Spinal cord (tissue), 10 donors: ENCODE measurements around the gene SANBR. TPM values are rescaled to one million over a fixed set of nuclear protein-coding genes. Genes with fewer than 3 reads are reported as not detected.
"Not testable (repeated sequence)": the region's sequence is repeated elsewhere in the genome, so short reads cannot be mapped to it uniquely, and the experiment has no call there.

Experiments used
- DNase-seq, 6 donors: peaks; one replicate each; pipeline versions ENCODE4 v3.0.0 to v3.0.0-alpha.2; 2013 to 2015; ENCODE audit warnings: low spot score in 6 of 6, low read depth in 4 of 6
- H3K27ac ChIP-seq: one replicate; pipeline ENCODE4 v1.5.1; 2013; ENCODE audit warnings: low read depth, low read length, control low read depth
- H3K27me3 ChIP-seq: one replicate; pipeline ENCODE4 v1.6.1; 2013; ENCODE audit warnings: low read length; ENCODE audit not compliant: control insufficient read depth, insufficient read depth
- H3K36me3 ChIP-seq: one replicate; pipeline ENCODE4 v1.6.1; 2013; ENCODE audit warnings: low read length; ENCODE audit not compliant: control insufficient read depth, insufficient read depth
- H3K4me1 ChIP-seq: one replicate; pipeline ENCODE4 v1.6.1; 2013; ENCODE audit warnings: low read length; ENCODE audit not compliant: control insufficient read depth, insufficient read depth
- H3K4me3 ChIP-seq: one replicate; pipeline ENCODE4 v1.5.1; 2013; ENCODE audit warnings: low read depth, low read length, control low read depth
- H3K9me3 ChIP-seq: one replicate; pipeline ENCODE4 v1.6.1; 2013; ENCODE audit warnings: low read length; ENCODE audit not compliant: control insufficient read depth, insufficient read depth
- WGBS: methylation state at CpG from one replicate; pipeline ENCODE4 v1.1.5; 2013; ENCODE audit warnings: missing lambda C conversion rate; ENCODE audit not compliant: insufficient coverage; 5-methylcytosine and 5-hydroxymethylcytosine counted together
- polyA plus RNA-seq, 2 donors: library from polyadenylated mRNA; unstranded; fragments of 120-200 nt; gene quantifications; one replicate each; pipeline ENCODE4 v1.2.1, GENCODE V29; 2013; ENCODE audit not compliant: insufficient read length in 2 of 2
- total RNA-seq, 2 donors: library from RNA; depleted of rRNA in 1 of 2; stranded (reverse); fragments of 120-200 nt in 1 of 2; fragments of >200 nt in 1 of 2; gene quantifications; one replicate each; pipeline versions ENCODE4 v1.2.3 to v1.2.4, GENCODE V29; 2013 to 2014
- donor health status: healthy.

The SANBR gene
- total and polyA plus RNA-seq, 4 donors: 28.9 to 55.7 (median 43.0) TPM

- Histone ChIP-seq H3K27me3 (no peaks in the 10 kb centered on the region), H3K36me3 (peaks cover 18% of the 10 kb centered on the region), H3K9me3 (no peaks in the 10 kb centered on the region), H3K4me1 (no peaks in the 10 kb centered on the region), H3K4me3 (no peak overlapping the region), H3K27ac (no peak overlapping the region)
- DNase-seq: no peak
- no CpG with 5 or more reads among the region's 4 CpGs for WGBS
Observed at GRCh38 chr2:61023670-61024069, 42.0 kb upstream of the SANBR start.

- H3K4me1 ChIP-seq: no peaks in the 10 kb centered on the region
- H3K27me3 ChIP-seq: no peaks in the 10 kb centered on the region
- no peak for DNase-seq
- no CpG with 5 or more reads among the region's 3 CpGs for WGBS
- peaks cover 15% of the 10 kb centered on the region for H3K36me3 ChIP-seq
- H3K27ac ChIP-seq: no peak overlapping the region
- H3K9me3 ChIP-seq: no peaks in the 10 kb centered on the region
- no peak overlapping the region for H3K4me3 ChIP-seq
Observed at GRCh38 chr2:61029533-61029932, 36.1 kb upstream of the SANBR start.

DNA sequence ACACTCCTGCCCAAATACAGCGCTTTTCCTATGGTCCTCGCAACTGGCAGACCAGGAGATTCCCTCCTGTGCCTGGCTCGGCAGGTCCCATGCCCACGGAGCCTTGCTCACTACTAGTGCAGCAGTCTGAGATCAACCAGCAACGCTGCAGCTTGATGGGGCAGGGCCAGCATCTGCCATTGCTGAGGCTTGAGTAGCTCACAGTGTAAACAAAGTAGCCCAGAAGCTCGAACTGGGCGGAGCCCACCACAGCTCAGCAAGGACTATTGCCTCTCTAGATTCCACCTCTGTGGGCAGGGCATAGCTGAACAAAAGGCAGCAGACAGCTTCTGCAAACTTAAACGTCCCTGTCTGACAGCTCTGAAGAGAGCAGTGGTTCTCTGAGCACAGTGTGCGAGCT is 31.1 kb upstream of the SANBR start:
- H3K4me1 ChIP-seq, H3K27me3 ChIP-seq, H3K9me3 ChIP-seq, H3K4me3 ChIP-seq, DNase-seq, H3K27ac ChIP-seq: not testable (repeated sequence)
- peaks cover 20% of the 10 kb centered on the region for H3K36me3 ChIP-seq
- WGBS: over 99% methylated on average over 9 of the region's 9 CpGs

DNA sequence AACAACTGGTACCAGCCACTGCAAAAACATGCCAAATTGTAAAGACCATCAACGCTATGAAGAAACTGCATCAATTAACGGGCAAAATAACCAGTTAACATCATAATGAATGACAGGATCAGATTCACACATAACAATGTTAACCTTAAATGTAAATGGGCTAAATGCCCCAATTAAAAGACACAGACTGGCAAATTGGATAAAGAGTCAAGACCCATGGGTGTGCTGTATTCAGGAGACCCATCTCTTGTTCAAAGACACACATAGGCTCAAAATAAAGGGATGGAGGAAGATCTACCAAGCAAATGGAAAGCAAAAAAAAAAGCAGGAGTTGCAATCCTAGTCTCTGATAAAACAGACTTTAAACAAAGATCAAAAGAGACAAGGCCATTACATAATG is 29.0 kb upstream of the SANBR start:
- H3K27me3 ChIP-seq, DNase-seq, H3K4me1 ChIP-seq, H3K9me3 ChIP-seq, H3K4me3 ChIP-seq, H3K27ac ChIP-seq: not testable (repeated sequence)
- H3K36me3 ChIP-seq: peaks cover 20% of the 10 kb centered on the region
- no CpG with 5 or more reads among the region's 2 CpGs for WGBS

DNA sequence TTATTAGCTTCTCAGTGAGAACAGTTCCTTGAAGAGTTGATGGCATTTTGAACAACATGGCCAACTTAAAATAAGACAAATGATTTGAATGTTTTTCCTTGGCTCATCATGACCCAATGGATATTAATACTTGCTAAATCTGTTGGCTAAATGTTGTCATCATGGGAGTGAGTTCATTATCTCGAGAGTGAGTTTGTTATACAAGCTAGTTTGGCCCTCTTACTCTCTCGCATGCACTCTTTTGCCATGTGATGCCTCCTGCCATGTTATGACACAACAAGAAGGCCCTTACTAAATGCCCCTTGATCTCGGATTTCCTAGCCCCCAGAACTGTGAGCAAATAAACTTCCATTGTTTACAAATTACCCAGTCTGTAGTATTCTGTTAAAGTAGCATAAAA is 22.9 kb upstream of the SANBR start:
- Histone ChIP-seq H3K4me3 (no peak overlapping the region), H3K36me3 (peaks cover 5% of the 10 kb centered on the region), H3K27ac (no peak overlapping the region), H3K27me3 (no peaks in the 10 kb centered on the region), H3K9me3 (no peaks in the 10 kb centered on the region), H3K4me1 (no peaks in the 10 kb centered on the region)
- no peak for DNase-seq
- 67% methylated on average over 1 of the region's 3 CpGs for WGBS

DNA sequence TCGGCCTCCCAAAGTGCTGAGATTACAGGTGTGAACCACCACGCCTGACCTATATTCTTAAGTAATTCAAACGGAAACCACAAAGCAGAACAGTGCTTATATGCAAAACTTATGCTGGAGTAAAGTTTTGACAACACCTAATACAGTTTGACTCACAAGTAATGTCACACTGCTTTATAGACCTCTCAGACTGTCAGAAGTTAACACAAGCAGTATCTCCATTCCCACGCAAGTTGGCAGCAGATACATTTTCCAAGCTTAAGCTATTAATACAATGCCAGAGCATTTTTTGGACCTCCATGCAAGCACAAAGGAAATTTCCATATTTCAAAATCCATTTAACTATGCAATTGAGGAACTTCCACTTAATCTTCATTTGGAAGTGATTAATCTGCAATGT is 21.0 kb upstream of the SANBR start:
- 78% methylated on average over 4 of the region's 4 CpGs for WGBS
- Histone ChIP-seq H3K9me3 (no peaks in the 10 kb centered on the region), H3K27me3 (no peaks in the 10 kb centered on the region), H3K4me1 (no peaks in the 10 kb centered on the region), H3K27ac (no peak overlapping the region), H3K36me3 (peaks cover 9% of the 10 kb centered on the region), H3K4me3 (no peak overlapping the region)
- DNase-seq: no peak

DNA sequence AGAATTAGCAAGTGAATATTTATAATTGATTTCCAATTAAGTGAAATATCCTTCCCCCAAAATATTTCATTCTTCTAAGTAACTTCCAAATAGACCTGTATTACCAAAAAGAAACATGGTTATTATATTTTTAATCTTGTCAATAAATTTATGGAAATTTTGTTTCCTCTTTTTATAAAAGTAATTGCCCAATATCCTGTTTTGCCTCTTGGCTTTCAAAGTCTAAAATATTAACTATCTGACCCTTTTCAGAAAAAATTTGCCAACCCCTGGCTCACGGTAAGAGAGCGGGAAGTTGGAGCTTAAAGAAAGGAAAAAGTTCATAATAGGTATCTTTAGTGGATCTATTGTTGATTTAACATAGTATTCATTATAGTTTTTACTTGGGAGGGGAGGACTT is 20.4 kb upstream of the SANBR start:
- H3K27ac ChIP-seq: no peak overlapping the region
- H3K4me1 ChIP-seq: no peaks in the 10 kb centered on the region
- WGBS: no CpG with 5 or more reads among the region's 2 CpGs
- no peaks in the 10 kb centered on the region for H3K27me3 ChIP-seq
- DNase-seq: no peak
- H3K4me3 ChIP-seq: no peak overlapping the region
- peaks cover 11% of the 10 kb centered on the region for H3K36me3 ChIP-seq
- no peaks in the 10 kb centered on the region for H3K9me3 ChIP-seq

- H3K4me1 ChIP-seq: no peaks in the 10 kb centered on the region
- WGBS: no CpG with 5 or more reads among the region's 4 CpGs
- no peak for DNase-seq
- H3K36me3 ChIP-seq: peaks cover 15% of the 10 kb centered on the region
- no peak overlapping the region for H3K27ac ChIP-seq
- H3K4me3 ChIP-seq: no peak overlapping the region
- H3K27me3 ChIP-seq: no peaks in the 10 kb centered on the region
- H3K9me3 ChIP-seq: no peaks in the 10 kb centered on the region
Observed at GRCh38 chr2:61045999-61046398, 19.7 kb upstream of the SANBR start.

- no peaks in the 10 kb centered on the region for H3K27me3 ChIP-seq
- H3K36me3 ChIP-seq: peaks cover 8% of the 10 kb centered on the region
- H3K4me3 ChIP-seq: no peak overlapping the region
- H3K9me3 ChIP-seq: no peaks in the 10 kb centered on the region
- H3K27ac ChIP-seq: no peak overlapping the region
- peak in 1 of 6 donors; percentile 18 for DNase-seq
- no peaks in the 10 kb centered on the region for H3K4me1 ChIP-seq
- 100% methylated on average over 1 of the region's 2 CpGs for WGBS
Observed at GRCh38 chr2:61055557-61055956, 10.1 kb upstream of the SANBR start.

DNA sequence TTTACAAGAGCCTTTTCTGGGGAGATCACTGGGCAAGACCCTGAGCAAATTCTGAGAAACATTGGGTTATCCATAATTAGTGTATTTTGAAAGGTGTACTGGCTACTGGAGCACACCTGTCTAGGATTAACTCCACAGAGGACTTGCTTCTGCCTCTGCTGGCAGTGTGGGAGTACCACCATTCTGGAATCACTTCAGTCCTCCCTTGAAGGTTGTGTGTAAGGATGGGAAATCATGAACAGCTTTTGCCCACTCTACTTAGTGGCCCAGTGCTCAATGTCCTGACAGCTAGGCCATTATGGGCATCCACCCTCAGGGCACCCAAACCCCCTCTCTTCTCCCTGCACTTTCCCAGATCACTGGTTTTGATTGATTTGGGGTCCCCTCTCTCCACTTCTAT is 8.1 kb upstream of the SANBR start:
- DNase-seq: no peak
- Histone ChIP-seq H3K27ac (no peak overlapping the region), H3K4me3 (no peak overlapping the region), H3K36me3 (peaks cover 6% of the 10 kb centered on the region), H3K9me3 (no peaks in the 10 kb centered on the region), H3K27me3 (no peaks in the 10 kb centered on the region), H3K4me1 (no peaks in the 10 kb centered on the region)
